Transverse colon (tissue), 4 donors: ENCODE results near the gene DDX54. TPM values are rescaled to one million over a fixed set of nuclear protein-coding genes. Genes with fewer than 3 reads are reported as not detected.

Source experiments
- DNase-seq: peaks from one replicate; pipeline ENCODE4 v3.0.0-alpha.2; 2019
- H3K27ac ChIP-seq, 4 donors: fragments of 200-600 bp; sonication (generic); 2 replicates each; pipeline ENCODE4 v1.5.1; 2016 to 2018; ENCODE audit warnings: inconsistent platforms in 4 of 4
- H3K27me3 ChIP-seq: fragments of 200-600 bp; sonication (generic); 2 replicates; pipeline ENCODE4 v1.5.1; 2017; ENCODE audit warnings: inconsistent platforms
- H3K36me3 ChIP-seq, 4 donors: fragments of 200-600 bp; sonication (generic); 2 replicates each; pipeline ENCODE4 v1.5.1; 2017 to 2019; ENCODE audit warnings: inconsistent platforms in 4 of 4
- H3K4me1 ChIP-seq, 4 donors: fragments of 200-600 bp; sonication (generic); 2 replicates each; pipeline ENCODE4 v1.5.1; 2017 to 2020; ENCODE audit warnings: inconsistent platforms in 4 of 4
- H3K4me3 ChIP-seq, 4 donors: fragments of 200-600 bp; sonication (generic); 1 replicate in 1 of 4; 2 replicates in 3 of 4; pipeline versions ENCODE4 v1.5.1 to v1.6.1; 2017 to 2019; ENCODE audit warnings: inconsistent platforms in 4 of 4
- H3K9me3 ChIP-seq, 2 donors: fragments of 200-600 bp; sonication (generic); 2 replicates each; pipeline ENCODE4 v1.5.1; 2017 to 2019; ENCODE audit warnings: inconsistent platforms in 2 of 2
- EP300 ChIP-seq: sonication (generic); formaldehyde crosslinking; IDR thresholded peaks from one replicate; pipeline ENCODE4 v1.6.1; 2017; ENCODE audit warnings: antibody characterized with exemption, low read depth
- POLR2A ChIP-seq: fragments of 450-650 bp; IDR thresholded peaks from one replicate; pipeline ENCODE4 v1.6.1; 2016; ENCODE audit warnings: antibody characterized with exemption, mild to moderate bottlenecking, moderate library complexity
- POLR2AphosphoS5 ChIP-seq, 3 donors: sonication (generic); formaldehyde crosslinking; IDR thresholded peaks; one replicate each; pipeline ENCODE4 v1.6.1; 2016; ENCODE audit warnings: antibody characterized with exemption in 3 of 3
- WGBS, 2 donors: methylation state at CpG; one replicate each; pipeline ENCODE4 v1.1.5; 2018; ENCODE audit warnings: low coverage in 1 of 2; 5-methylcytosine and 5-hydroxymethylcytosine counted together
- in situ Hi-C, 4 donors: fragments of 200-750 bp; cut with MboI; loops; one replicate each; pipeline versions ENCODE4 v1.15.0 to v1.15.1; 2017; ENCODE audit warnings: low sequenced_read_pairs in 3 of 4, low pct_ligation_motif_present in 1 of 4, low pct_unique_long_range_greater_than_20kb in 1 of 4
- intact Hi-C: fragments of 100-400 bp; cut with DNase I; formaldehyde crosslinking; loops from one replicate; pipeline ENCODE4 v1.15.1; 2023; ENCODE audit warnings: low total_unique reads
- total RNA-seq, 4 donors: library from RNA; depleted of rRNA; stranded (reverse); fragments of >200 nt; gene quantifications; one replicate each; pipeline ENCODE4 v1.1.0, GENCODE V29; 2016
- TF ChIP-seq, protein P1 (sequence below), 5 experiments: fragments of 200-600 bp in 3 of 5; fragments of 450-650 bp in 2 of 5; sonication (generic) in 3 of 5; IDR thresholded peaks; 1 replicate in 2 of 5; 2 replicates in 3 of 5; pipeline ENCODE4 v1.5.1; 2016 to 2017; ENCODE audit warnings: antibody characterized with exemption in 5 of 5, inconsistent platforms in 3 of 5, mild to moderate bottlenecking in 2 of 5, moderate library complexity in 1 of 5

Gene DDX54
- total RNA-seq, 4 donors from 2014 or later, result 60.7 to 96.1 (median 72.8) TPM

DNA sequence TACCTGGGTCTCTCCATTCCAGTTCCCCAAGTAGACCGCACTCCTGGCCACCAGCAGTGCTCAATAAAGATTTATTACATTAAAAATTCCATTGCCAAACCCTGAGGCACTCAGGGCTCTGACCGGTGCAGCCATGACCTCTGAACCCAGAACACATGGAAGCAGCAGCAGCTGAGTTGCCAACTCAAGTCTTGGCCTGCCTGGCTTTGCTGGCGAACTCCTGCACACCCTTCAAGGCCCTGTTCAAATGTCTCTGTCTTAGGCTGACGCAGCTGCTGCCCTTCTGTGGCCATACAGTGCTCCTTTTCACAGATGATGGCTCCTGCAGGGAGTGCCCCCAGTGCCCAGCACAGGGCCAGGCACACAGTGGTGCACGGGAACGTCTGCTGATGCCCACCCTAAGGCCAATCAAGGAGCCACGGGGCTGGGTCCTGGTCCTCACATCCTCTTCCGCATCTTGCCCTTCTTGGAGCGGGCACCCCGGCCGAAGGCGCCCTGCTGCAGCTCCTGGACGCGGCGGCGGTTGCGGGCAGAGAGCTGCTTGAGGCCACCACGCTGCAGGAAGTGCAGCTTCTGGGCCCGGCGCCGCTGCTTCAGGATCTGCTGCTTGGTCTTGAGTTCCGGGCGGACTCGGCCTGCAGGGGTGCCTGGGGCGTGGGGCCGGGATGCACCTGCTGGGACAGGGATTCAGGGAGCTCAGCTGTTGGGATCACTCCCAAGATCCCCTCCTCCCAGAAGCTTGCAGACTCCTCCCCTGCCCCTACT is 26.7 kb downstream of the DDX54 start:
- in situ Hi-C loops, result loop anchor here in 2 of 4 donors (10.0 kb wide), 1 partner anchor 114 kb away; no protein-coding TSS in a partner anchor
- intact Hi-C loops, result no loop called here

DNA sequence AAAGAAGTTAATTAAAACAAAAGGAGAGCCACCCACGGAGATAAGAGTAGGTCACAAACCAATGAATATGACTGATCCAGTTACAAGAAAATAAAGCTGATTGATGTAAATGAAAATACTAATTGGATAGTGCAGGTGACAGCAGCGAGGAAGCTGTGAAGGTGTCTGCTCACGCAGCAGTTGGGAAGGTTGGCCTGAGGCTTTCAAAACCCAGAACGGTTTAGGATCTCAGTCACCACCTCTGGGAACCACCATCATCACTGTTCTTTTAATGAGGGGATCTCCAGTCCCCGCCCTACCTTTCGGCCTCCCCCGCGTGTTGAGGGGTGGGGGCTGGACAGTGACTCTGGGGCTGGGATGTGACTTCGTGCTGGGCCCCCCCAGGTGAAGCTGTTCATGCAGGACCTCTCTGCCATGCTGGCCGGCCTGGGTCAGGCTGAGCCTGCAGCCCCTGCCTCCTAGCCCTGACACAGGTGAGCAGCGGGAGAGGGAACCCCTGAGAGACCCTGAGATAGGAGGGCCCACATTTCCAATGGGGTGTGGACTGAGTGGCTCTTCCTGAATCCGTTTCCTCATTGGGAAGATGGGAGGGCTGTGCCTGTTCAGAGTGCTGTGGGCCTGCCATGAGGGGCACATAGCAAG is 27.9 kb downstream of the DDX54 start:
- TF ChIP-seq EP300 (no peak), POLR2AphosphoS5 (IDR thresholded peaks at IDR 0.05) (no peak), POLR2A (no peak)
- TF ChIP-seq, protein P1, sequence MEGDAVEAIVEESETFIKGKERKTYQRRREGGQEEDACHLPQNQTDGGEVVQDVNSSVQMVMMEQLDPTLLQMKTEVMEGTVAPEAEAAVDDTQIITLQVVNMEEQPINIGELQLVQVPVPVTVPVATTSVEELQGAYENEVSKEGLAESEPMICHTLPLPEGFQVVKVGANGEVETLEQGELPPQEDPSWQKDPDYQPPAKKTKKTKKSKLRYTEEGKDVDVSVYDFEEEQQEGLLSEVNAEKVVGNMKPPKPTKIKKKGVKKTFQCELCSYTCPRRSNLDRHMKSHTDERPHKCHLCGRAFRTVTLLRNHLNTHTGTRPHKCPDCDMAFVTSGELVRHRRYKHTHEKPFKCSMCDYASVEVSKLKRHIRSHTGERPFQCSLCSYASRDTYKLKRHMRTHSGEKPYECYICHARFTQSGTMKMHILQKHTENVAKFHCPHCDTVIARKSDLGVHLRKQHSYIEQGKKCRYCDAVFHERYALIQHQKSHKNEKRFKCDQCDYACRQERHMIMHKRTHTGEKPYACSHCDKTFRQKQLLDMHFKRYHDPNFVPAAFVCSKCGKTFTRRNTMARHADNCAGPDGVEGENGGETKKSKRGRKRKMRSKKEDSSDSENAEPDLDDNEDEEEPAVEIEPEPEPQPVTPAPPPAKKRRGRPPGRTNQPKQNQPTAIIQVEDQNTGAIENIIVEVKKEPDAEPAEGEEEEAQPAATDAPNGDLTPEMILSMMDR (IDR thresholded peaks at IDR 0.05), result no peak
- no peak for DNase-seq
- 89 to 90% methylated on average over 4 to 12 of the region's 12 CpGs for WGBS, 2 donors
- H3K27ac ChIP-seq, result no peak overlapping the region
- H3K4me3 ChIP-seq, result no peak overlapping the region
- intact Hi-C loops, result no loop called here
- H3K9me3 ChIP-seq, result no peaks in the 10 kb centered on the region
- peaks cover 3 to 27% (median 21%) of the 10 kb centered on the region in 4 donors for H3K4me1 ChIP-seq
- in situ Hi-C loops, result loop anchor here in 2 of 4 donors (10.0 kb wide), 1 partner anchor 113 kb away; no protein-coding TSS in a partner anchor
- H3K27me3 ChIP-seq, result peaks cover 33% of the 10 kb centered on the region
- H3K36me3 ChIP-seq, result peaks cover 0 to 17% (median 5%) of the 10 kb centered on the region in 4 donors

More for the DNA sequence above, 26.7 kb downstream of the DDX54 start:
- no peak for DNase-seq
- H3K36me3 ChIP-seq, result peaks cover 0 to 17% (median 5%) of the 10 kb centered on the region in 4 donors
- H3K27ac ChIP-seq, result no peak overlapping the region
- peaks cover 24% of the 10 kb centered on the region for H3K27me3 ChIP-seq
- H3K9me3 ChIP-seq, result no peaks in the 10 kb centered on the region
- H3K4me1 ChIP-seq, result peaks cover 3 to 15% (median 9%) of the 10 kb centered on the region in 4 donors
- H3K4me3 ChIP-seq, result no peak overlapping the region
- WGBS, 2 donors, result 80 to 94% methylated on average over 1 to 21 of the region's 26 CpGs
- TF ChIP-seq, protein P1 (IDR thresholded peaks at IDR 0.05), result no peak

DNA sequence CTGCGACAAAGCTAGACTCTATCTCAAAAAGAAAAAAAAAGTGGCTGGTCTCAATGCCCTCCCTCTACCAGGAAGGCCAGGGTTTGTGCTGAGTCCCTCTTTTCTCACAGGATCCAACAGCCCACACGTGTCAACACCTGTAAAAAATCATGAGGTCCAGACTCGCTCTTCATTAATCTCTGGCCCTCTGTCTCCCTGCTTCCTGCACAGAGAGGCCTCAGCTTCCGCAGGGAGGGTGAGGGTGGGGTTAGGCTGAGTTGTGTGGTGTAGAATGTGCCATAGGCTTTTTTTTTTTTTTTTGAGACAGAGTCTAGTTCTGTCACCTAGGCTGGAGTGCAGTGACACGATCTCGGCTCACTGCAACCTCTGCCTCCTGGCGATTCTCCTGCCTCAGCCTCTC is 29.6 kb downstream of the DDX54 start:
- no peak for DNase-seq
- Histone ChIP-seq H3K27me3 (peaks cover 50% of the 10 kb centered on the region), H3K27ac (no peak overlapping the region), H3K4me1 (peaks cover 3 to 27% (median 21%) of the 10 kb centered on the region in 4 donors), H3K9me3 (no peaks in the 10 kb centered on the region), H3K4me3 (no peak overlapping the region), H3K36me3 (peaks cover 0 to 17% (median 5%) of the 10 kb centered on the region in 4 donors)
- in situ Hi-C loops (loop anchor here in 2 of 4 donors (10.0 kb wide), 1 partner anchor 111 kb away; no protein-coding TSS in a partner anchor), intact Hi-C loops (no loop called here)
- TF ChIP-seq, protein P1 (IDR thresholded peaks at IDR 0.05), result no peak
- TF ChIP-seq EP300 (no peak), POLR2AphosphoS5 (IDR thresholded peaks at IDR 0.05) (no peak), POLR2A (no peak)
- 53 to 69% methylated on average over 3 to 7 of the region's 7 CpGs for WGBS, 2 donors

DNA sequence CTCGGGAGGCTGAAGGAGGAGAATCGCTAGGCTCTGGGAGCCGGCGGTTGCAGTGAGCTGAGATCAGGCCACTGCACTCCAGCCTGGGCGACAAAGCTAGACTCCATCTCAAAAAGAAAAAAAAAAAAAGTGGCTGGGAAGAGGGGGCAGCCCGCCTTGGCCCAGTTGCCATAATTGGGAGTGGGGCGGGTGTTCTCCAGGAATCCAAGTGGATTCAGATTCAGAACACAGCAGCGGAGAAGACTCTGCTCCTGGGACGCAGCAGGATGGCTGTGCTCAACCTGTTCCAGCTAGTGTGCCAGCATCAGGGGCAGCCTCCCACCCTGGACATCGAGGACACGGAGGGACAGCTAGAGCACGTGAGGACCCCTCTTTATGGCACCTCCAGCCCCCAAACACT is 30.2 kb downstream of the DDX54 start:
- WGBS, 2 donors, result 87 to 90% methylated on average over 2 to 11 of the region's 12 CpGs
- TF ChIP-seq EP300, result no peak
- TF ChIP-seq, protein P1 (IDR thresholded peaks at IDR 0.05), result no peak
- no peak for TF ChIP-seq POLR2A
- TF ChIP-seq POLR2AphosphoS5 (IDR thresholded peaks at IDR 0.05), result no peak
- Histone ChIP-seq H3K9me3 (no peaks in the 10 kb centered on the region), H3K27me3 (peaks cover 51% of the 10 kb centered on the region), H3K4me1 (peaks cover 3 to 28% (median 21%) of the 10 kb centered on the region in 4 donors), H3K4me3 (no peak overlapping the region), H3K36me3 (peaks cover 0 to 11% (median 5%) of the 10 kb centered on the region in 4 donors), H3K27ac (no peak overlapping the region)
- in situ Hi-C loops (loop anchor here in 2 of 4 donors (10.0 kb wide), 1 partner anchor 110 kb away; no protein-coding TSS in a partner anchor), intact Hi-C loops (no loop called here)
- DNase-seq, result no peak
